GM23338 (cell line): Measurements from ENCODE around the gene CABLES1. TPM values are rescaled to one million over a fixed set of nuclear protein-coding genes. Genes with fewer than 3 reads are reported as not detected.

Experiments used
- ATAC-seq: fragments of 200-7000 bp; cut with Tn5 transposase; 3 replicates; pipeline ENCODE4 v1.9.1; 2020
- DNase-seq: peaks from one replicate; pipeline ENCODE4 v3.0.0-alpha.2; 2015; ENCODE audit warnings: low spot score
- H2AFZ ChIP-seq: fragments of 200-600 bp; sonication (generic); 2 replicates; pipeline ENCODE4 v1.8.0; 2016; ENCODE audit warnings: antibody characterized with exemption, mild to moderate bottlenecking, moderate library complexity
- H3F3A ChIP-seq: fragments of 200-600 bp; sonication (generic); replicated peaks from 2 replicates; pipeline ENCODE4 v1.8.0; 2017; ENCODE audit warnings: antibody characterized with exemption, mixed run types, low read depth
- H3K27ac ChIP-seq: fragments of 200-600 bp; sonication (generic); 2 replicates; pipeline ENCODE4 v1.6.1; 2016; ENCODE audit warnings: low read depth
- H3K27me3 ChIP-seq: fragments of 200-600 bp; sonication (generic); 2 replicates; pipeline ENCODE4 v1.8.0; 2016; ENCODE audit warnings: mild to moderate bottlenecking, mixed run types, moderate library complexity; ENCODE audit not compliant: insufficient read depth
- H3K36me3 ChIP-seq: fragments of 200-600 bp; sonication (generic); 2 replicates; pipeline ENCODE4 v1.8.0; 2016; ENCODE audit warnings: mild to moderate bottlenecking; ENCODE audit not compliant: insufficient read depth
- H3K4me1 ChIP-seq: fragments of 200-600 bp; sonication (generic); 2 replicates; pipeline ENCODE4 v1.8.0; 2016; ENCODE audit warnings: mild to moderate bottlenecking, moderate library complexity; ENCODE audit not compliant: insufficient read depth
- H3K4me2 ChIP-seq: fragments of 200-600 bp; sonication (generic); 2 replicates; pipeline ENCODE4 v1.7.1; 2017; ENCODE audit warnings: mixed run types
- H3K4me3 ChIP-seq: fragments of 200-600 bp; sonication (generic); 2 replicates; pipeline ENCODE4 v1.6.1; 2016; ENCODE audit warnings: mixed run types
- H3K79me2 ChIP-seq: fragments of 200-600 bp; sonication (generic); replicated peaks from 2 replicates; pipeline ENCODE4 v1.8.0; 2017; ENCODE audit warnings: mild to moderate bottlenecking; ENCODE audit not compliant: insufficient read depth
- H3K9me2 ChIP-seq: fragments of 200-600 bp; sonication (generic); 2 replicates; pipeline ENCODE4 v1.8.0; 2017; ENCODE audit not compliant: insufficient read depth
- H4K20me1 ChIP-seq: fragments of 200-600 bp; sonication (generic); replicated peaks from 2 replicates; pipeline ENCODE4 v1.8.0; 2017; ENCODE audit warnings: mild to moderate bottlenecking; ENCODE audit not compliant: insufficient read depth
- H3K27ac Mint-ChIP-seq: 2 replicates; pipeline ENCODE4 v1.8.0; 2020; ENCODE audit warnings: inconsistent platforms, mild to moderate bottlenecking, moderate library complexity, mixed read lengths
- H3K27me3 Mint-ChIP-seq: 3 replicates; pipeline ENCODE4 v1.8.0; 2022; ENCODE audit warnings: low read depth, mild to moderate bottlenecking, moderate library complexity, mixed read lengths, inconsistent platforms; ENCODE audit not compliant: insufficient read depth, poor library complexity
- H3K36me3 Mint-ChIP-seq: 3 replicates; pipeline ENCODE4 v1.8.0; 2021; ENCODE audit warnings: low read depth, mild to moderate bottlenecking, inconsistent platforms, moderate library complexity, mixed read lengths
- H3K4me1 Mint-ChIP-seq: 3 replicates; pipeline ENCODE4 v1.8.0; 2020; ENCODE audit warnings: mild to moderate bottlenecking, inconsistent platforms, mixed read lengths
- H3K4me3 Mint-ChIP-seq: 3 replicates; pipeline ENCODE4 v1.8.0; 2021; ENCODE audit warnings: moderate library complexity, mild to moderate bottlenecking, inconsistent platforms, mixed read lengths
- H3K9me3 Mint-ChIP-seq: 3 replicates; pipeline ENCODE4 v1.8.0; 2020; ENCODE audit warnings: moderate library complexity, mild to moderate bottlenecking, inconsistent platforms, mixed read lengths
- CREB1 ChIP-seq: fragments of 250-450 bp; sonication (Bioruptor Pico); IDR thresholded peaks from 2 replicates; pipeline ENCODE4 v1.5.0; 2020; ENCODE audit warnings: low read depth, mild to moderate bottlenecking, moderate library complexity
- JUNB ChIP-seq: IDR thresholded peaks from one replicate; pipeline ENCODE4 v1.6.1; 2016; ENCODE audit warnings: antibody characterized with exemption; ENCODE audit not compliant: unreplicated experiment
- STAT1 ChIP-seq: IDR thresholded peaks from one replicate; pipeline ENCODE4 v1.6.1; 2016; ENCODE audit warnings: antibody characterized with exemption; ENCODE audit not compliant: unreplicated experiment
- ZNF114 ChIP-seq: fragments of 250-450 bp; sonication (Bioruptor Pico); IDR thresholded peaks from 2 replicates; pipeline ENCODE4 v1.5.0; 2020; ENCODE audit warnings: mild to moderate bottlenecking, moderate library complexity
- ZNF331 ChIP-seq: fragments of 250-450 bp; sonication (Bioruptor Pico); IDR thresholded peaks from 2 replicates; pipeline ENCODE4 v1.5.0; 2020; ENCODE audit warnings: low read depth, mild to moderate bottlenecking, moderate library complexity
- ZNF462 ChIP-seq: fragments of 250-450 bp; sonication (Bioruptor Pico); IDR thresholded peaks from 2 replicates; pipeline ENCODE4 v1.5.0; 2020; ENCODE audit warnings: mild to moderate bottlenecking, moderate library complexity
- polyA plus RNA-seq: library from polyadenylated mRNA; unstranded; fragments of >200 nt; fragmentation: Nextera tagmentation; extraction: Ambion mirVana; gene quantifications from 2 replicates; pipeline ENCODE4 v1.2.1, GENCODE V29; 2016
- total RNA-seq: library from RNA; depleted of rRNA; stranded (reverse); fragments of >200 nt; shearing (Covaris generic); gene quantifications from 2 replicates; pipeline ENCODE4 v1.2.3, GENCODE V29; 2014

CABLES1 gene
- total and polyA plus RNA-seq, 2 experiments from 2014 or later, result 2.6 to 12.4 TPM

GRCh38 chr18:23143016-23143814 is 7.9 kb downstream of the CABLES1 start (continued):
- TF ChIP-seq ZNF462 (CRISPR knock-in tag) (no peak), CREB1 (CRISPR knock-in tag) (no peak), ZNF331 (CRISPR knock-in tag) (no peak), JUNB (no peak), ZNF114 (CRISPR knock-in tag) (no peak), STAT1 (no peak)

GRCh38 chr18:23143815-23144261 is 8.6 kb downstream of the CABLES1 start:
- H3K27me3 ChIP-seq, result no peaks in the 10 kb centered on the region
- ATAC-seq, result peak; percentile 53
- H3K9me2 ChIP-seq, result no peaks in the 10 kb centered on the region
- Mint-ChIP-seq H3K4me1 (peaks cover 65% of the 10 kb centered on the region), H3K27ac (peak overlapping the region; percentile 43), H3K4me3 (no peak overlapping the region; the same call in 2 of the 3 replicates), H3K36me3 (peaks cover 11% of the 10 kb centered on the region; the same call in 2 of the 3 replicates), H3K9me3 (no peaks in the 10 kb centered on the region), H3K27me3 (peaks cover 13% of the 10 kb centered on the region)
- 0 out of 2 replicates have a peak, but pooled peaks cover 2% of the 10 kb centered on the region for H3F3A ChIP-seq
- peaks cover 22% of the 10 kb centered on the region; the same call in 1 of the 2 replicates for H3K4me1 ChIP-seq
- no peak for DNase-seq
- H2AFZ ChIP-seq, result no peak overlapping the region
- peaks cover 100% of the 10 kb centered on the region for H3K79me2 ChIP-seq
- H4K20me1 ChIP-seq, result peaks cover 15% of the 10 kb centered on the region; the same call in 1 of the 2 replicates
- peak overlapping the region; percentile 45; the same call in 1 of the 2 replicates for H3K27ac ChIP-seq
- H3K4me3 ChIP-seq, result no peak overlapping the region
- H3K4me2 ChIP-seq, result peak overlapping the region; percentile 55; the same call in 1 of the 2 replicates
- H3K36me3 ChIP-seq, result no peaks in the 10 kb centered on the region; the same call in 1 of the 2 replicates
- TF ChIP-seq CREB1 (CRISPR knock-in tag) (no peak), ZNF462 (CRISPR knock-in tag) (no peak)
